Measurements from ENCODE around the gene SLC10A7. TPM values are rescaled to one million over a fixed set of nuclear protein-coding genes. Genes with fewer than 3 reads are reported as not detected.

The SLC10A7 gene
- total RNA-seq, 1 donor from 2014 or later = 11.8 TPM

GRCh38 chr4:146478009-146478408 lies 43.7 kb downstream of the SLC10A7 start:
- peaks cover 1% of the 10 kb centered on the region for H3K27me3 Mint-ChIP-seq (ENCODE audit: unreplicated experiment)
- DNase-seq (ENCODE audit: low spot score) = no peak
- H3K4me1 Mint-ChIP-seq (ENCODE audit: unreplicated experiment) = peaks cover 5% of the 10 kb centered on the region
- peaks cover 5% of the 10 kb centered on the region for H3K9me3 Mint-ChIP-seq (ENCODE audit: unreplicated experiment)
- TF ChIP-seq, protein P1, sequence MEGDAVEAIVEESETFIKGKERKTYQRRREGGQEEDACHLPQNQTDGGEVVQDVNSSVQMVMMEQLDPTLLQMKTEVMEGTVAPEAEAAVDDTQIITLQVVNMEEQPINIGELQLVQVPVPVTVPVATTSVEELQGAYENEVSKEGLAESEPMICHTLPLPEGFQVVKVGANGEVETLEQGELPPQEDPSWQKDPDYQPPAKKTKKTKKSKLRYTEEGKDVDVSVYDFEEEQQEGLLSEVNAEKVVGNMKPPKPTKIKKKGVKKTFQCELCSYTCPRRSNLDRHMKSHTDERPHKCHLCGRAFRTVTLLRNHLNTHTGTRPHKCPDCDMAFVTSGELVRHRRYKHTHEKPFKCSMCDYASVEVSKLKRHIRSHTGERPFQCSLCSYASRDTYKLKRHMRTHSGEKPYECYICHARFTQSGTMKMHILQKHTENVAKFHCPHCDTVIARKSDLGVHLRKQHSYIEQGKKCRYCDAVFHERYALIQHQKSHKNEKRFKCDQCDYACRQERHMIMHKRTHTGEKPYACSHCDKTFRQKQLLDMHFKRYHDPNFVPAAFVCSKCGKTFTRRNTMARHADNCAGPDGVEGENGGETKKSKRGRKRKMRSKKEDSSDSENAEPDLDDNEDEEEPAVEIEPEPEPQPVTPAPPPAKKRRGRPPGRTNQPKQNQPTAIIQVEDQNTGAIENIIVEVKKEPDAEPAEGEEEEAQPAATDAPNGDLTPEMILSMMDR (IDR thresholded peaks at IDR 0.05; ENCODE audit: unreplicated experiment) = no peak
- no peak overlapping the region for H3K4me3 Mint-ChIP-seq (ENCODE audit: unreplicated experiment)
- peaks cover 16% of the 10 kb centered on the region for H3K36me3 Mint-ChIP-seq (ENCODE audit: low read depth, unreplicated experiment)
- H3K27ac Mint-ChIP-seq (ENCODE audit: unreplicated experiment) = no peak overlapping the region

GRCh38 chr4:146477054-146477453 lies 44.7 kb downstream of the SLC10A7 start:
- H3K9me3 Mint-ChIP-seq (ENCODE audit: unreplicated experiment) = no peaks in the 10 kb centered on the region
- peaks cover 8% of the 10 kb centered on the region for H3K36me3 Mint-ChIP-seq (ENCODE audit: low read depth, unreplicated experiment)
- TF ChIP-seq, protein P1 (IDR thresholded peaks at IDR 0.05; ENCODE audit: unreplicated experiment) = no peak
- H3K27me3 Mint-ChIP-seq (ENCODE audit: unreplicated experiment) = no peaks in the 10 kb centered on the region
- peaks cover 5% of the 10 kb centered on the region for H3K4me1 Mint-ChIP-seq (ENCODE audit: unreplicated experiment)
- no peak overlapping the region for H3K27ac Mint-ChIP-seq (ENCODE audit: unreplicated experiment)
- no peak overlapping the region for H3K4me3 Mint-ChIP-seq (ENCODE audit: unreplicated experiment)
- DNase-seq (ENCODE audit: low spot score) = no peak

DNA sequence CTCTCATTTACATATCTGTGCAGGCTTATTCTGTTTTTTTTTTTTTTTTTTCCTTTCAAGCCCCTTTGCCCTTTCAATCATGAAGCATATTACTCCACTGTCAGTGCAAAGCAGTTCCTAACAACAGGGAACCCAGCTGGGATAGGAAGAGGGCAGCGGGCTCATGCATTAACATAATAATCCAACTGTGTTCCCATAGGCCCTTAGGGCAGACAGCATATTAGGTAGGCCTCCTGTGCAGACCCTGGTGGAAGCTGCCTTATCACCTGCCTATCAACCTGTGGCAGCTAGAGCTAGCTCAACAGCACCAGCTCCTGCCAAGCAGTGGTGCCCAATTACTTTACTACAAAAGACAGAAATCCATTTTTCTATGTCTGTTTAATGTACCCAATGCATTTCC lies 49.3 kb downstream of the SLC10A7 start:
- TF ChIP-seq, protein P1 (IDR thresholded peaks at IDR 0.05; ENCODE audit: unreplicated experiment) = no peak
- no peaks in the 10 kb centered on the region for H3K36me3 Mint-ChIP-seq (ENCODE audit: low read depth, unreplicated experiment)
- peaks cover 5% of the 10 kb centered on the region for H3K4me1 Mint-ChIP-seq (ENCODE audit: unreplicated experiment)
- no peaks in the 10 kb centered on the region for H3K9me3 Mint-ChIP-seq (ENCODE audit: unreplicated experiment)
- DNase-seq (ENCODE audit: low spot score) = no peak
- H3K27ac Mint-ChIP-seq (ENCODE audit: unreplicated experiment) = no peak overlapping the region
- H3K4me3 Mint-ChIP-seq (ENCODE audit: unreplicated experiment) = no peak overlapping the region
- H3K27me3 Mint-ChIP-seq (ENCODE audit: unreplicated experiment) = no peaks in the 10 kb centered on the region

GRCh38 chr4:146470604-146471003 lies 51.1 kb downstream of the SLC10A7 start:
- no peak overlapping the region for H3K27ac Mint-ChIP-seq (ENCODE audit: unreplicated experiment)
- no peaks in the 10 kb centered on the region for H3K36me3 Mint-ChIP-seq (ENCODE audit: low read depth, unreplicated experiment)
- TF ChIP-seq, protein P1 (IDR thresholded peaks at IDR 0.05; ENCODE audit: unreplicated experiment) = no peak
- no peaks in the 10 kb centered on the region for H3K9me3 Mint-ChIP-seq (ENCODE audit: unreplicated experiment)
- DNase-seq (ENCODE audit: low spot score) = no peak
- H3K4me3 Mint-ChIP-seq (ENCODE audit: unreplicated experiment) = no peak overlapping the region
- no peaks in the 10 kb centered on the region for H3K27me3 Mint-ChIP-seq (ENCODE audit: unreplicated experiment)
- no peaks in the 10 kb centered on the region for H3K4me1 Mint-ChIP-seq (ENCODE audit: unreplicated experiment)

DNA sequence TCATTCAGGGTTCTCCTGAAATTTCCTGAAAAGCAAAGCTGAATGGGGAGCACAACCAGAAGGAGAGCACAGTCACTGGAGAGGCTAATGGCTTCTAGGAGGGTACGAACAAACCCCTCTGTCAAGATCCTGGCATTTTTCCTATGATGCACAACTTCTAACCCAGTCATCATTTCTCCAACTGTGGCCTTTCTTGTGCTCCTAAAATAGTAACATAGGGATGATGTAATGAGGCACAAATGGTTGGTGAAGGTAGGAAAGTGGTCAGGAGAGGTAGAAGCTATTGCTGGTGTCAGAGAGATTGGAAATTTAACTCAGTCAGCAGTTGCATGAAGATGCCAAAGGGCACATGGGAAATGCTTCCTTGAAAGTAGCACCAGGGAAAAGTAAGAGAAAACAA lies 52.7 kb downstream of the SLC10A7 start:
- no peaks in the 10 kb centered on the region for H3K9me3 Mint-ChIP-seq (ENCODE audit: unreplicated experiment)

More for the DNA sequence above, 52.7 kb downstream of the SLC10A7 start:
- Mint-ChIP-seq H3K4me1 (ENCODE audit: unreplicated experiment) (no peaks in the 10 kb centered on the region), H3K27ac (ENCODE audit: unreplicated experiment) (no peak overlapping the region), H3K4me3 (ENCODE audit: unreplicated experiment) (no peak overlapping the region), H3K27me3 (ENCODE audit: unreplicated experiment) (no peaks in the 10 kb centered on the region), H3K36me3 (ENCODE audit: low read depth, unreplicated experiment) (no peaks in the 10 kb centered on the region)
- DNase-seq (ENCODE audit: low spot score) = no peak
- TF ChIP-seq, protein P1 (IDR thresholded peaks at IDR 0.05; ENCODE audit: unreplicated experiment) = no peak
